Neural cell (in vitro differentiated cells): Measurements from ENCODE around the gene SEC24C. TPM values are rescaled to one million over a fixed set of nuclear protein-coding genes. Genes with fewer than 3 reads are reported as not detected.

Experiments
- H2AFZ ChIP-seq: fragments of 200-600, 300-800 bp; sonication (generic), shearing (Covaris generic); 2 replicates; pipeline ENCODE4 v1.6.0; 2014; ENCODE audit warnings: low read depth, mild to moderate bottlenecking, antibody characterized with exemption, low read length, moderate library complexity
- H3F3A ChIP-seq: fragments of 200-600 bp; shearing (Covaris generic); 2 replicates; pipeline ENCODE4 v1.6.1; 2016; ENCODE audit warnings: mild to moderate bottlenecking, moderate library complexity, mixed read lengths, antibody characterized with exemption, low read length; ENCODE audit not compliant: insufficient read depth, poor library complexity, severe bottlenecking
- H3K27ac ChIP-seq: fragments of 200-600, 300-800 bp; sonication (generic), shearing (Covaris generic); 2 replicates; pipeline ENCODE4 v1.5.1; 2014; ENCODE audit warnings: mild to moderate bottlenecking, low read length, moderate library complexity
- H3K27me3 ChIP-seq: fragments of 300-800, 200-600 bp; sonication (generic), shearing (Covaris generic); 2 replicates; pipeline ENCODE4 v1.6.0; 2014; ENCODE audit warnings: mild to moderate bottlenecking, low read depth, low read length, moderate library complexity; ENCODE audit not compliant: insufficient read depth
- H3K36me3 ChIP-seq: fragments of 300-800, 200-600 bp; sonication (generic), shearing (Covaris generic); 2 replicates; pipeline ENCODE4 v1.5.1; 2014; ENCODE audit warnings: mild to moderate bottlenecking, antibody characterized with exemption, low read length, moderate library complexity; ENCODE audit not compliant: insufficient read depth
- H3K4me2 ChIP-seq: fragments of 300-800, 200-600 bp; sonication (generic), shearing (Covaris generic); 2 replicates; pipeline ENCODE4 v1.6.0; 2014; ENCODE audit warnings: mild to moderate bottlenecking, low read length
- H3K4me3 ChIP-seq: fragments of 300-800, 200-600 bp; sonication (generic), shearing (Covaris generic); 2 replicates; pipeline ENCODE4 v1.5.1; 2014; ENCODE audit warnings: mild to moderate bottlenecking, low read length, moderate library complexity
- H3K79me2 ChIP-seq: fragments of 200-600 bp; shearing (Covaris generic); replicated peaks from 2 replicates; pipeline ENCODE4 v1.6.0; 2014; ENCODE audit warnings: mild to moderate bottlenecking, low read length, moderate library complexity; ENCODE audit not compliant: insufficient read depth
- H3K9ac ChIP-seq: fragments of 300-800, 200-600 bp; sonication (generic), shearing (Covaris generic); 2 replicates; pipeline ENCODE4 v1.6.1; 2016; ENCODE audit warnings: mild to moderate bottlenecking, low read length, mixed read lengths
- H3K9me2 ChIP-seq: fragments of 200-600 bp; shearing (Covaris generic); 2 replicates; pipeline ENCODE4 v1.6.1; 2016; ENCODE audit warnings: mild to moderate bottlenecking, low read length, mixed read lengths; ENCODE audit not compliant: insufficient read depth
- H3K9me3 ChIP-seq: fragments of 200-600, 300-800 bp; sonication (generic), shearing (Covaris generic); 2 replicates; pipeline ENCODE4 v1.6.1; 2016; ENCODE audit warnings: mild to moderate bottlenecking, mixed run types, low read length, moderate library complexity, mixed read lengths
- H4K20me1 ChIP-seq: fragments of 200-600 bp; shearing (Covaris generic); 2 replicates; pipeline ENCODE4 v1.6.1; 2016; ENCODE audit warnings: mild to moderate bottlenecking, mixed run types; ENCODE audit not compliant: insufficient read depth
- CTCF ChIP-seq: fragments of 450-650 bp; IDR thresholded peaks from 2 replicates; pipeline ENCODE4 v1.5.1; 2014; ENCODE audit warnings: antibody characterized with exemption, mild to moderate bottlenecking, moderate library complexity; ENCODE audit not compliant: poor library complexity, severe bottlenecking
- EP300 ChIP-seq: fragments of 450-650 bp; conservative IDR thresholded peaks from 2 replicates; pipeline ENCODE4 v1.6.1; 2014; ENCODE audit warnings: antibody characterized with exemption, mild to moderate bottlenecking, moderate library complexity; ENCODE audit not compliant: poor library complexity, severe bottlenecking
- EZH2 ChIP-seq: fragments of 200-600, 300-800 bp; shearing (Covaris generic), sonication (generic); IDR thresholded peaks from 2 replicates; pipeline ENCODE4 v1.6.1; 2014; ENCODE audit warnings: antibody characterized with exemption, low read length, borderline replicate concordance, mild to moderate bottlenecking; ENCODE audit not compliant: insufficient read depth, poor library complexity, severe bottlenecking
- MXI1 ChIP-seq: fragments of 450-650 bp; conservative IDR thresholded peaks from 2 replicates; pipeline ENCODE4 v1.6.1; 2014; ENCODE audit warnings: antibody characterized with exemption, mild to moderate bottlenecking; ENCODE audit not compliant: poor library complexity, severe bottlenecking
- POLR2AphosphoS5 ChIP-seq: IDR thresholded peaks from 2 replicates; pipeline ENCODE4 v1.6.1; 2012
- RAD21 ChIP-seq: fragments of 450-650 bp; conservative IDR thresholded peaks from 2 replicates; pipeline ENCODE4 v1.6.1; 2014; ENCODE audit warnings: antibody characterized with exemption, mild to moderate bottlenecking, moderate library complexity
- REST ChIP-seq: IDR thresholded peaks from 2 replicates; pipeline ENCODE4 v1.6.1; 2012; ENCODE audit warnings: borderline replicate concordance
- SMC3 ChIP-seq: fragments of 450-650 bp; conservative IDR thresholded peaks from 2 replicates; pipeline ENCODE4 v1.6.1; 2014; ENCODE audit warnings: antibody characterized with exemption, mild to moderate bottlenecking, moderate library complexity; ENCODE audit not compliant: poor library complexity
- TAF1 ChIP-seq: IDR thresholded peaks from 2 replicates; pipeline ENCODE4 v1.6.1; 2012; ENCODE audit warnings: low read depth
- polyA plus RNA-seq: library from polyadenylated mRNA; depleted of rRNA; stranded (reverse); fragments of >200 nt; gene quantifications from 2 replicates; pipeline ENCODE4 v1.2.3, GENCODE V29; 2014

The SEC24C gene
- polyA plus RNA-seq, 1 donor from 2014 or later, result 43.0 TPM

- H3K9me2 ChIP-seq, result no peaks in the 10 kb centered on the region
- H3F3A ChIP-seq, result no peaks in the 10 kb centered on the region
- H3K4me3 ChIP-seq, result no peak overlapping the region
- TF ChIP-seq EZH2 (no peak), REST (no peak), MXI1 (no peak), POLR2AphosphoS5 (no peak), SMC3 (no peak), TAF1 (no peak), CTCF (no peak), RAD21 (no peak), EP300 (no peak)
- no peaks in the 10 kb centered on the region for H3K9me3 ChIP-seq
- no peaks in the 10 kb centered on the region for H3K36me3 ChIP-seq
- no peak overlapping the region for H3K4me2 ChIP-seq
- no peaks in the 10 kb centered on the region for H4K20me1 ChIP-seq
- H3K79me2 ChIP-seq, result no peaks in the 10 kb centered on the region
- H3K9ac ChIP-seq, result no peak overlapping the region
- no peak overlapping the region for H3K27ac ChIP-seq
- H2AFZ ChIP-seq, result no peak overlapping the region
- no peaks in the 10 kb centered on the region for H3K27me3 ChIP-seq
Measured at GRCh38 chr10:73759512-73760115, 15.4 kb downstream of the SEC24C start.

- Histone ChIP-seq H3F3A (no peaks in the 10 kb centered on the region), H2AFZ (no peak overlapping the region), H3K27ac (no peak overlapping the region), H3K36me3 (no peaks in the 10 kb centered on the region), H3K9ac (no peak overlapping the region), H3K9me3 (no peaks in the 10 kb centered on the region), H3K27me3 (no peaks in the 10 kb centered on the region), H4K20me1 (no peaks in the 10 kb centered on the region), H3K4me2 (no peak overlapping the region), H3K9me2 (no peaks in the 10 kb centered on the region), H3K4me3 (no peak overlapping the region), H3K79me2 (no peaks in the 10 kb centered on the region)
- TF ChIP-seq TAF1, result no peak
Measured at GRCh38 chr10:73761781-73762180, 17.6 kb downstream of the SEC24C start.
